Ascending aorta (tissue), 2 donors: ENCODE data around the gene PPP3CB. TPM values are rescaled to one million over a fixed set of nuclear protein-coding genes. Genes with fewer than 3 reads are reported as not detected.

Experiments
- DNase-seq, 2 donors: peaks; one replicate each; pipeline ENCODE4 v3.0.0-alpha.2; 2019; ENCODE audit warnings: low spot score in 2 of 2
- H3K27ac ChIP-seq, 2 donors: fragments of 200-600 bp; sonication (generic); one replicate each; pipeline ENCODE4 v1.5.1; 2016 to 2017; ENCODE audit warnings: mild to moderate bottlenecking in 1 of 2
- H3K27me3 ChIP-seq: fragments of 200-600 bp; sonication (generic); one replicate; pipeline ENCODE4 v1.5.1; 2017
- H3K36me3 ChIP-seq, 2 donors: fragments of 200-600 bp; sonication (generic); one replicate each; pipeline ENCODE4 v1.5.1; 2016
- H3K4me1 ChIP-seq, 2 donors: fragments of 200-600 bp; sonication (generic); one replicate each; pipeline ENCODE4 v1.5.1; 2016 to 2017; ENCODE audit warnings: mild to moderate bottlenecking in 1 of 2
- H3K4me3 ChIP-seq, 2 donors: fragments of 200-600 bp; sonication (generic); one replicate each; pipeline ENCODE4 v1.5.1; 2016 to 2017; ENCODE audit warnings: mild to moderate bottlenecking in 1 of 2
- H3K9me3 ChIP-seq, 2 donors: fragments of 200-600 bp; sonication (generic); one replicate each; pipeline ENCODE4 v1.5.1; 2016
- intact Hi-C: fragments of 100-400 bp; cut with DNase I; formaldehyde crosslinking; loops from one replicate; pipeline ENCODE4 v1.15.1; 2023
- total RNA-seq: library from RNA; depleted of rRNA; stranded (reverse); fragments of >200 nt; gene quantifications from one replicate; pipeline ENCODE4 v1.1.0, GENCODE V29; 2016
- TF ChIP-seq, protein P1 (sequence below), 3 experiments: fragments of 200-600 bp in 2 of 3; fragments of 450-650 bp in 1 of 3; sonication (generic) in 2 of 3; IDR thresholded peaks; one replicate each; pipeline ENCODE4 v1.5.1; 2016 to 2019; ENCODE audit warnings: antibody characterized with exemption in 3 of 3, mild to moderate bottlenecking in 1 of 3, moderate library complexity in 1 of 3

The PPP3CB gene
- total RNA-seq, 1 donor from 2014 or later: 23.0 TPM

DNA sequence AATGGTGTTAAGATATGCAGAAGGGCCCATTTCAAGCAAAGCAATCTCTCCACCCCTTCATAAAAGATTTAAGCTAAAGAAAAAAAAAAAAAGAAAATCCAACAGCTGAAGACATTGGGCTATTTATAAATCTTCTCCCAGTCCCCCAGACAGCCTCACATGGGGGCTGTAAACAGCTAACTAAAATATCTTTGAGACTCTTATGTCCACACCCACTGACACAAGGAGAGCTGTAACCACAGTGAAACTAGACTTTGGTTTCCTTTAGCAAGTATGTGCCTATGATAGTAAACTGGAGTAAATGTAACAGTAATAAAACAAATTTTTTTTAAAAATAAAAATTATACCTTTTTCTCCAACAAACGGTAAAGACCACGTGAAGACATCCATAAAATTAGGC is 28.6 kb downstream of the PPP3CB start:
- DNase-seq: no peak
- H3K4me1 ChIP-seq: peaks cover 0 to 3% of the 10 kb centered on the region in 2 donors
- H3K9me3 ChIP-seq: no peaks in the 10 kb centered on the region
- no peaks in the 10 kb centered on the region for H3K27me3 ChIP-seq
- H3K27ac ChIP-seq: no peak overlapping the region
- no peak overlapping the region for H3K4me3 ChIP-seq
- TF ChIP-seq, protein P1, sequence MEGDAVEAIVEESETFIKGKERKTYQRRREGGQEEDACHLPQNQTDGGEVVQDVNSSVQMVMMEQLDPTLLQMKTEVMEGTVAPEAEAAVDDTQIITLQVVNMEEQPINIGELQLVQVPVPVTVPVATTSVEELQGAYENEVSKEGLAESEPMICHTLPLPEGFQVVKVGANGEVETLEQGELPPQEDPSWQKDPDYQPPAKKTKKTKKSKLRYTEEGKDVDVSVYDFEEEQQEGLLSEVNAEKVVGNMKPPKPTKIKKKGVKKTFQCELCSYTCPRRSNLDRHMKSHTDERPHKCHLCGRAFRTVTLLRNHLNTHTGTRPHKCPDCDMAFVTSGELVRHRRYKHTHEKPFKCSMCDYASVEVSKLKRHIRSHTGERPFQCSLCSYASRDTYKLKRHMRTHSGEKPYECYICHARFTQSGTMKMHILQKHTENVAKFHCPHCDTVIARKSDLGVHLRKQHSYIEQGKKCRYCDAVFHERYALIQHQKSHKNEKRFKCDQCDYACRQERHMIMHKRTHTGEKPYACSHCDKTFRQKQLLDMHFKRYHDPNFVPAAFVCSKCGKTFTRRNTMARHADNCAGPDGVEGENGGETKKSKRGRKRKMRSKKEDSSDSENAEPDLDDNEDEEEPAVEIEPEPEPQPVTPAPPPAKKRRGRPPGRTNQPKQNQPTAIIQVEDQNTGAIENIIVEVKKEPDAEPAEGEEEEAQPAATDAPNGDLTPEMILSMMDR (IDR thresholded peaks at IDR 0.05): no peak
- intact Hi-C loops: no loop called here
- peaks cover 29 to 62% of the 10 kb centered on the region in 2 donors for H3K36me3 ChIP-seq

DNA sequence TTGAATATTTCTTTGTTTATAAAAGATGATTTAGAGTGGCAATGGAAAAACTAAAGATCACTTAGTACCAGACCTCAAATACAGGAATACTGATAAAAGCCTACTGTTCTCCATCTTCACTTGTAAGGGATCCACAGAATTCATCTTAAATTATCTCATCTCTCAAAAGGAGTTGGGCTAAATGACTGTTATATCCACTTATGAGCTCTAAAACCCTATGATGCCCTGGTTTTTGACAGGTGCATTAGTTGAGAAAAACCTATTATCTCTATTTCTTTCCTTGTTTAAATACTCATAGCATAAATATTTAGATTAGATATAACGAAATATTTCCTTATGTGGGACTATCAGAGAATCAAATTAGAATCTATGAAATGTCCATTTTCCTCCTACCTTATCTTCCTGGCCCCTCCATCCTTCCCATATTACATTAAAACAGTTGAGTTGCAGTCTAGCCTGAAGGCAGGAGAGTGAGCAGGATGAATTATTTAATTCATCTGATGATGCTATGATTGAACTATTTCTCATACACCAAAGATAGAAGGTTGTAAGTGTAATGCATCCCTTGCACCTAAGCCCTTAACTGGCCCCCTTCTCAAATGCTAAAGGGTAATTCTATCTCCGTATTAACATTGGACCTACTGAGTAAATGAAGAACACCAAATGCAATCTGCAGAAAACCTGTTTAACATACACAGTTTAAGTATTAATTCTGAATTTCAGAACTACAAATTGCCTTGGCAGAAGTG is 29.7 kb downstream of the PPP3CB start:
- no peak overlapping the region for H3K27ac ChIP-seq
- H3K27me3 ChIP-seq: no peaks in the 10 kb centered on the region
- H3K4me1 ChIP-seq: peaks cover 0 to under 1% of the 10 kb centered on the region in 2 donors
- intact Hi-C loops: no loop called here
- DNase-seq: no peak
- H3K4me3 ChIP-seq: no peak overlapping the region
- no peaks in the 10 kb centered on the region for H3K9me3 ChIP-seq
- TF ChIP-seq, protein P1 (IDR thresholded peaks at IDR 0.05): no peak
- H3K36me3 ChIP-seq: peaks cover 33 to 59% of the 10 kb centered on the region in 2 donors

DNA sequence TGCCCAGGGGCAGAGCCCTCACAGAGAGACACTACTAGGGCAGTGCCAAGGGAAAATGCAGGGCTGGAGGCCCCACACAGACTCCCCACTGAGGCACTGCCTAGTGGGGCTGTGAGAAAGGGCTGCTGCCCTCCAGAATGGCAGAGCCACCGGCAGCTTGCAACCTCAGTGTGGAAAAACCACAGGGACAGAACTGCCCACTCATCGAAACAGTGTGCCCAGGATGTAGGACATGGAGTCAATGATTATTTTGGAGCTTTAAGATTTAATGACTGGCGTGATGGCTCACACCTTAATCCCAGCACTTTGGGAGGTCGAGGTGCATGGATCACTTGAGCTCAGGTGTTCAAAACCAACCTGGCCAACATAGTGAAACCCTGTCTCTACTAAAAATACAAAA is 34.9 kb downstream of the PPP3CB start:
- intact Hi-C loops: no loop called here
- H3K27me3 ChIP-seq: no peaks in the 10 kb centered on the region
- no peak overlapping the region for H3K27ac ChIP-seq
- H3K36me3 ChIP-seq: peaks cover 23 to 41% of the 10 kb centered on the region in 2 donors
- no peak overlapping the region for H3K4me3 ChIP-seq
- H3K9me3 ChIP-seq: no peaks in the 10 kb centered on the region
- TF ChIP-seq, protein P1 (IDR thresholded peaks at IDR 0.05): no peak
- DNase-seq: no peak
- no peaks in the 10 kb centered on the region for H3K4me1 ChIP-seq

DNA sequence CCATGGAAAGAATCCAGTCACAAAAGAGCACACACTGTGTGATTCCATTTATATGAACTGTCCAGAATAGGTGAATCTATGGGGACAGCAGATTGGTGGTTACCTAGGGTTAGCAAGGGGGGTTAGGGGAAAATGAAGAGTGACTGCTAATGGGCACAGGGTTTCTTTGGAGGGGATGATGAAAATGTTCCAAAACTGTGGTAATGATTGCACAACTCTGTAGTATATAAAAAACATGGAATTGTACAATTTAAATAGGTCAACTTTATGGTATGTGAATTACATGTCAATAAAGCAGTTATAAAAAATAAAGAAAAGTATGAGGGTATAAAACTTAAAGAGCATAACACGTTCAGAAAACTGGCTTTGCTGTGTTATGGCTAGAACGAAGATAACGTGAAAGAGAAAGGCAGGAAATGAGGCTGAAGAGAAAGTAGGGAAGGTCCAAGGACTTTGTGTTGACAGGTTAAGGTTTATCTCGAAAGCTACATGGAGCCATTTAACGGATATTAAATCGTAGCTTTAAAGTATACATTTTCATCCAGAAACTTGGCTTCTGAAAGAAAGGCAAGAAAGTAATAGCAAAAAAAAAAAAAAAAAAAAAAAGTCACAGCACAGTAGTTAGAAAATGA is 36.0 kb downstream of the PPP3CB start:
- Histone ChIP-seq H3K36me3 (peaks cover 16 to 37% of the 10 kb centered on the region in 2 donors), H3K27ac (no peak overlapping the region), H3K4me3 (no peak overlapping the region), H3K27me3 (no peaks in the 10 kb centered on the region), H3K4me1 (no peaks in the 10 kb centered on the region), H3K9me3 (no peaks in the 10 kb centered on the region)
- intact Hi-C loops: no loop called here
- DNase-seq: no peak
- TF ChIP-seq, protein P1 (IDR thresholded peaks at IDR 0.05): no peak

DNA sequence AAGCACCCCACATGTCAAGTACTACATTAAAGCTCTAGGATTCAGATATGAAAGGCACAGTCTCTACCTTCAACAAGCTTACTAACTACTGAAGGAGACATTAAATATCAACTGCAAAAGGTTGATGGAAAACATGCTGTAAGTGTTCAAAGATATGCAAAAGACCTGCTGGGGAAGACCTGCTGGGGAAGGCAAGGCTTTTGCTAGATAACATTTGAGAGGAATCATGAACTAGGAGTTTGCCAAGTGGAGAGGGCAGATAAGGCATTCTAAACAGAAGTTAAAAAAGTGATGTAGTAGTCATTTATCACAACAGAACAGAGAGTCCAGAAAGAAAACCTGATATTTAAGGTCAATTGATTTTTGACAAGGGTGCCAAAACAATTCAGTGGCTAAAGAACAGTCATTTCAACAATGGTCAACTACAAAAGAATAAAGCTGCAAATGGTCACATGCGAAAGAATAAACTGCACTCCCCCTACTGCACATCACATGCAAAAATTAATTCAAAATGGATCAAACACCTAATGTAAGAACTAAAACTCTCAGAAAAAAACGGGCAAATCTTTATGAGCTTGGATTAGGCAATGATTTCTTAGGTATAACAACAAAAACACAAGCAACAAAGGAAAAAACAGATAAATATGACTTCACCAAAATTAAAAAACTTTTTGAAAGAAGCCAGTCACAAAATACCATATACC is 39.5 kb downstream of the PPP3CB start:
- Histone ChIP-seq H3K27ac (no peak overlapping the region), H3K36me3 (peaks cover 17 to 45% of the 10 kb centered on the region in 2 donors), H3K27me3 (no peaks in the 10 kb centered on the region), H3K9me3 (no peaks in the 10 kb centered on the region), H3K4me3 (no peak overlapping the region), H3K4me1 (no peaks in the 10 kb centered on the region)
- DNase-seq: no peak
- intact Hi-C loops: no loop called here
- TF ChIP-seq, protein P1 (IDR thresholded peaks at IDR 0.05): no peak
